HG03342 (cell line): ENCODE data around the gene PCSK2.
A peak's percentile ranks its signal among the peaks of the same experiment; 100 is the strongest.

Experiments used
- ATAC-seq: cut with Tn5 transposase; IDR thresholded peaks from one replicate; pipeline ENCODE4 v1.9.1; 2021; ENCODE audit warnings: mild to moderate bottlenecking, moderate library complexity; ENCODE audit not compliant: unreplicated experiment

Gene PCSK2

GRCh38 chr20:17502105-17502504 lies 275.3 kb downstream of the PCSK2 start:
- no peak for ATAC-seq

GRCh38 chr20:17503301-17504065 lies 276.6 kb downstream of the PCSK2 start:
- ATAC-seq, result no peak

GRCh38 chr20:17504066-17504897 lies 277.4 kb downstream of the PCSK2 start:
- ATAC-seq, result peak; percentile 12

- ATAC-seq, result peak; percentile 66
Observed at GRCh38 chr20:17504898-17505635, 278.2 kb downstream of the PCSK2 start.

- ATAC-seq, result no peak
Observed at GRCh38 chr20:17505636-17506517, 279.0 kb downstream of the PCSK2 start.

- no peak for ATAC-seq
Observed at GRCh38 chr20:17507032-17507431, 280.2 kb downstream of the PCSK2 start.

- no peak for ATAC-seq
Observed at GRCh38 chr20:17507531-17507930, 280.7 kb downstream of the PCSK2 start.

- ATAC-seq, result no peak
Observed at GRCh38 chr20:17508756-17509155, 281.9 kb downstream of the PCSK2 start.

GRCh38 chr20:17510548-17510947 lies 283.7 kb downstream of the PCSK2 start:
- no peak for ATAC-seq

- ATAC-seq, result no peak
Observed at GRCh38 chr20:17511401-17511800, 284.6 kb downstream of the PCSK2 start.

- no peak for ATAC-seq
Observed at GRCh38 chr20:17513939-17514338, 287.1 kb downstream of the PCSK2 start.

- ATAC-seq, result no peak
Observed at GRCh38 chr20:17515053-17515452, 288.2 kb downstream of the PCSK2 start.

GRCh38 chr20:17518339-17519052 lies 291.7 kb downstream of the PCSK2 start:
- ATAC-seq, result no peak

- no peak for ATAC-seq
Observed at GRCh38 chr20:17519606-17520285, 292.9 kb downstream of the PCSK2 start.

GRCh38 chr20:17520583-17520982 lies 293.7 kb downstream of the PCSK2 start:
- no peak for ATAC-seq

GRCh38 chr20:17522528-17522927 lies 295.7 kb downstream of the PCSK2 start:
- no peak for ATAC-seq

- no peak for ATAC-seq
Observed at GRCh38 chr20:17523326-17523725, 296.5 kb downstream of the PCSK2 start.

- ATAC-seq, result no peak
Observed at GRCh38 chr20:17524560-17524959, 297.7 kb downstream of the PCSK2 start.

GRCh38 chr20:17525132-17525531 lies 298.3 kb downstream of the PCSK2 start:
- no peak for ATAC-seq
